H9 (cell line): ENCODE data around the gene RPS6KA1. TPM values are rescaled to one million over a fixed set of nuclear protein-coding genes. Genes with fewer than 3 reads are reported as not detected.

Experiments used
- DNase-seq: peaks from one replicate; pipeline ENCODE4 v3.0.0-alpha.2; 2017
- H2AFZ ChIP-seq: one replicate; pipeline ENCODE4 v1.6.1; 2013; ENCODE audit warnings: mild to moderate bottlenecking, low read length, control low read depth, moderate library complexity
- H2AK5ac ChIP-seq: 2 replicates; pipeline ENCODE4 v1.6.1; 2013; ENCODE audit warnings: low read length, control low read depth, mixed read lengths; ENCODE audit not compliant: insufficient read length
- H2BK120ac ChIP-seq: one replicate; pipeline ENCODE4 v1.6.1; 2013; ENCODE audit warnings: low read depth, mild to moderate bottlenecking, low read length, control low read depth, inconsistent platforms; ENCODE audit not compliant: poor library complexity, severe bottlenecking
- H2BK12ac ChIP-seq: 2 replicates; pipeline ENCODE4 v1.6.1; 2013; ENCODE audit warnings: low read length, control low read depth, mixed read lengths, low read depth; ENCODE audit not compliant: insufficient read length
- H2BK15ac ChIP-seq: 2 replicates; pipeline ENCODE4 v1.6.1; 2013; ENCODE audit warnings: low read depth, low read length, control low read depth
- H2BK20ac ChIP-seq: one replicate; pipeline ENCODE4 v1.6.1; 2013; ENCODE audit warnings: low read depth, mild to moderate bottlenecking, low read length, control low read depth, inconsistent platforms; ENCODE audit not compliant: poor library complexity, severe bottlenecking
- H2BK5ac ChIP-seq: 2 replicates; pipeline ENCODE4 v1.6.1; 2013; ENCODE audit warnings: low read length, control low read depth, mixed read lengths; ENCODE audit not compliant: insufficient read length
- H3K14ac ChIP-seq: 2 replicates; pipeline ENCODE4 v1.6.1; 2013; ENCODE audit warnings: low read length, control low read depth; ENCODE audit not compliant: insufficient read depth
- H3K18ac ChIP-seq: 2 replicates; pipeline ENCODE4 v1.6.1; 2013; ENCODE audit warnings: low read depth, mild to moderate bottlenecking, mixed read lengths, low read length, control low read depth; ENCODE audit not compliant: insufficient read length
- H3K23ac ChIP-seq: 2 replicates; pipeline ENCODE4 v1.6.1; 2013; ENCODE audit warnings: low read length, control low read depth, mixed read lengths, low read depth; ENCODE audit not compliant: insufficient read length
- H3K23me2 ChIP-seq: 2 replicates; pipeline ENCODE4 v1.6.1; 2013; ENCODE audit warnings: low read depth, mild to moderate bottlenecking, mixed read lengths, low read length, control low read depth; ENCODE audit not compliant: insufficient read length, poor library complexity, severe bottlenecking
- H3K27ac ChIP-seq: 2 replicates; pipeline ENCODE4 v1.5.1; 2013; ENCODE audit warnings: low read length, control low read depth, mixed read lengths, low read depth; ENCODE audit not compliant: insufficient read length
- H3K27me3 ChIP-seq: 2 replicates; pipeline ENCODE4 v1.6.1; 2013; ENCODE audit warnings: low read length, control low read depth, inconsistent platforms; ENCODE audit not compliant: insufficient read depth
- H3K4ac ChIP-seq: 2 replicates; pipeline ENCODE4 v1.6.1; 2013; ENCODE audit warnings: low read depth, mild to moderate bottlenecking, control low read depth, inconsistent platforms, low read length, moderate library complexity
- H3K4me1 ChIP-seq: 2 replicates; pipeline ENCODE4 v1.6.1; 2013; ENCODE audit warnings: low read length, control low read depth, inconsistent platforms; ENCODE audit not compliant: insufficient read depth
- H3K4me2 ChIP-seq: 2 replicates; pipeline ENCODE4 v1.6.1; 2013; ENCODE audit warnings: low read length, control low read depth, mixed read lengths; ENCODE audit not compliant: insufficient read length, insufficient read depth
- H3K56ac ChIP-seq: 2 replicates; pipeline ENCODE4 v1.6.1; 2013; ENCODE audit warnings: low read depth, mild to moderate bottlenecking, mixed read lengths, low read length, control low read depth; ENCODE audit not compliant: insufficient read length
- H3K79me1 ChIP-seq: 2 replicates; pipeline ENCODE4 v1.6.1; 2013; ENCODE audit warnings: low read depth, mild to moderate bottlenecking, moderate library complexity, low read length, control low read depth, inconsistent platforms; ENCODE audit not compliant: insufficient read depth, poor library complexity, severe bottlenecking
- H3K79me2 ChIP-seq: 2 replicates; pipeline ENCODE4 v1.6.1; 2013; ENCODE audit warnings: low read length, control low read depth, inconsistent platforms; ENCODE audit not compliant: insufficient read depth
- H3K9ac ChIP-seq: 2 replicates; pipeline ENCODE4 v1.6.1; 2013; ENCODE audit warnings: low read length, control low read depth, mixed read lengths; ENCODE audit not compliant: insufficient read length; ENCODE audit errors: extremely low read depth
- H3K9me3 ChIP-seq: one replicate; pipeline ENCODE4 v1.6.1; 2013; ENCODE audit warnings: low read depth, low read length, inconsistent platforms; ENCODE audit not compliant: control insufficient read depth
- H3T11ph ChIP-seq: one replicate; pipeline ENCODE4 v1.6.1; 2013; ENCODE audit warnings: mild to moderate bottlenecking, low read length, control low read depth, inconsistent platforms
- H4K20me1 ChIP-seq: one replicate; pipeline ENCODE4 v1.6.1; 2013; ENCODE audit not compliant: control insufficient read depth, insufficient read length, insufficient read depth
- H4K5ac ChIP-seq: 2 replicates; pipeline ENCODE4 v1.6.1; 2013; ENCODE audit warnings: low read depth, mild to moderate bottlenecking, mixed read lengths, low read length, control low read depth; ENCODE audit not compliant: insufficient read length
- H4K8ac ChIP-seq: replicated peaks from 2 replicates; pipeline ENCODE4 v1.6.1; 2013; ENCODE audit warnings: low read length, control low read depth, mixed read lengths, low read depth; ENCODE audit not compliant: insufficient read length
- H4K91ac ChIP-seq: 2 replicates; pipeline ENCODE4 v1.6.1; 2013; ENCODE audit warnings: low read depth, mild to moderate bottlenecking, moderate library complexity, mixed read lengths, low read length, control low read depth; ENCODE audit not compliant: insufficient read length
- H3K27ac Mint-ChIP-seq, 3 experiments: 2 replicates in 2 of 3; 3 replicates in 1 of 3; pipeline ENCODE4 v1.8.0; 2020 to 2021; ENCODE audit warnings: mixed read lengths in 3 of 3, mild to moderate bottlenecking in 1 of 3, moderate library complexity in 1 of 3
- H3K27me3 Mint-ChIP-seq: 2 replicates; pipeline ENCODE4 v1.8.0; 2021; ENCODE audit warnings: low read depth, mild to moderate bottlenecking, moderate library complexity, mixed read lengths
- H3K36me3 Mint-ChIP-seq, 3 experiments: 2 replicates in 2 of 3; 3 replicates in 1 of 3; pipeline ENCODE4 v1.8.0; 2020 to 2021; ENCODE audit warnings: low read depth in 3 of 3, mixed read lengths in 3 of 3; ENCODE audit not compliant: insufficient read depth in 1 of 3
- H3K4me1 Mint-ChIP-seq, 2 experiments: 2 replicates each; pipeline ENCODE4 v1.8.0; 2020; ENCODE audit warnings: mixed read lengths in 2 of 2
- H3K4me3 Mint-ChIP-seq, 2 experiments: 2 replicates in 1 of 2; 3 replicates in 1 of 2; pipeline ENCODE4 v1.8.0; 2020 to 2021; ENCODE audit warnings: mild to moderate bottlenecking in 2 of 2, mixed read lengths in 2 of 2, moderate library complexity in 1 of 2
- H3K9me3 Mint-ChIP-seq, 2 experiments: 2 replicates in 1 of 2; 3 replicates in 1 of 2; pipeline ENCODE4 v1.8.0; 2020; ENCODE audit warnings: mild to moderate bottlenecking in 2 of 2, mixed read lengths in 2 of 2, moderate library complexity in 1 of 2
- WGBS: extraction: QIAGEN DNeasy Blood & Tissue Kit; methylation state at CpG from one replicate; pipeline ENCODE4 v1.1.7; 2013; ENCODE audit warnings: missing lambda C conversion rate, low lambda C conversion rate, mixed read lengths; ENCODE audit not compliant: insufficient read length; ENCODE audit errors: extremely low coverage; 5-methylcytosine and 5-hydroxymethylcytosine counted together
- microRNA-seq: library from miRNA; unstranded; fragments of <30 nt; microRNA quantifications from one replicate; pipeline ENCODE4, GENCODE V29; 2020; ENCODE audit warnings: borderline microRNAs expressed
- total RNA-seq: library from RNA; stranded (reverse); gene quantifications from 2 replicates; pipeline ENCODE4 v1.2.1, GENCODE V29; 2021
- TF ChIP-seq, protein P1 (sequence below): fragments of 200-600 bp; sonication (generic); conservative IDR thresholded peaks from 3 replicates; pipeline ENCODE4 v1.8.0; 2021; ENCODE audit warnings: antibody characterized with exemption, mild to moderate bottlenecking

The RPS6KA1 gene
- total RNA-seq, 1 experiment from 2014 or later: 45.3 TPM

DNA sequence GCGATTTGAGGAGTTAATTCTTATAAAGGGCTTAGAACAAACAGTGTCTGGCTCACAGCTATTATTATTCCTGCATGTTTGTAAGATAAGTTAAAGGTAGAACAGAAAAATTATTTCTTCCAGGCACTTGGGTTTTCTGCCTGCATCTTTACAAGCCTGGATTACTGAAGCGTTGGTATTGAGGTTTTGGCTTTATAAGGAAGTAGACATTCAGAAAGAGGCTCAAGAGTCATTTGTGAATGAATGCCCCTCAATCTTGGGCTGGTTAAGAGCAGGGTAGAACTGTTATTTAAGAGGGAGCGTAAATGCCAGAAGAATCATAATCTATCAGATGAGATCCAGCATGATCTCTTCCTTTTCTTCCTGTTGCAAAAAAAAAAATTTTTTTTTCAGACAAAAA, 89.0 kb downstream of the RPS6KA1 start:
- no peak overlapping the region for H3K27ac ChIP-seq
- peak overlapping the region; percentile 20 for H3K4me2 ChIP-seq
- no peaks in the 10 kb centered on the region for H3K79me2 ChIP-seq

More for the DNA sequence above, 89.0 kb downstream of the RPS6KA1 start:
- Histone ChIP-seq H3K79me1 (no peaks in the 10 kb centered on the region), H2BK20ac (no peak overlapping the region), H2BK12ac (no peak overlapping the region), H3K4ac (no peak overlapping the region), H2AFZ (no peak overlapping the region), H2BK5ac (no peak overlapping the region), H4K5ac (no peak overlapping the region), H3K4me1 (peaks cover 5% of the 10 kb centered on the region; the same call in 1 of the 2 replicates), H4K91ac (no peak overlapping the region), H4K8ac (no peak overlapping the region), H3K56ac (no peak overlapping the region), H2BK120ac (no peak overlapping the region), H3K9me3 (no peaks in the 10 kb centered on the region), H3K23ac (no peak overlapping the region), H2BK15ac (no peak overlapping the region), H3K9ac (no peak overlapping the region), H3K27me3 (no peaks in the 10 kb centered on the region; the same call in 1 of the 2 replicates), H2AK5ac (no peak overlapping the region), H3K23me2 (peaks cover 15% of the 10 kb centered on the region), H3T11ph (no peak overlapping the region), H4K20me1 (no peaks in the 10 kb centered on the region), H3K14ac (no peak overlapping the region), H3K18ac (no peak overlapping the region)
- DNase-seq: no peak
- Mint-ChIP-seq H3K4me1 (peaks cover 38 to 43% of the 10 kb centered on the region in 2 experiments), H3K9me3 (no peaks in the 10 kb centered on the region; a peak in 2 of 5 replicates), H3K36me3 (no peaks in the 10 kb centered on the region), H3K27me3 (peaks cover 3% of the 10 kb centered on the region; the same call in 1 of the 2 replicates), H3K27ac (peak overlapping the region in 1 of 3 experiments; percentile 93; a peak in 2 of 7 replicates), H3K4me3 (peak overlapping the region; percentile 70 to 89)
- no CpG with 5 or more reads among the region's 3 CpGs for WGBS
- TF ChIP-seq, protein P1, sequence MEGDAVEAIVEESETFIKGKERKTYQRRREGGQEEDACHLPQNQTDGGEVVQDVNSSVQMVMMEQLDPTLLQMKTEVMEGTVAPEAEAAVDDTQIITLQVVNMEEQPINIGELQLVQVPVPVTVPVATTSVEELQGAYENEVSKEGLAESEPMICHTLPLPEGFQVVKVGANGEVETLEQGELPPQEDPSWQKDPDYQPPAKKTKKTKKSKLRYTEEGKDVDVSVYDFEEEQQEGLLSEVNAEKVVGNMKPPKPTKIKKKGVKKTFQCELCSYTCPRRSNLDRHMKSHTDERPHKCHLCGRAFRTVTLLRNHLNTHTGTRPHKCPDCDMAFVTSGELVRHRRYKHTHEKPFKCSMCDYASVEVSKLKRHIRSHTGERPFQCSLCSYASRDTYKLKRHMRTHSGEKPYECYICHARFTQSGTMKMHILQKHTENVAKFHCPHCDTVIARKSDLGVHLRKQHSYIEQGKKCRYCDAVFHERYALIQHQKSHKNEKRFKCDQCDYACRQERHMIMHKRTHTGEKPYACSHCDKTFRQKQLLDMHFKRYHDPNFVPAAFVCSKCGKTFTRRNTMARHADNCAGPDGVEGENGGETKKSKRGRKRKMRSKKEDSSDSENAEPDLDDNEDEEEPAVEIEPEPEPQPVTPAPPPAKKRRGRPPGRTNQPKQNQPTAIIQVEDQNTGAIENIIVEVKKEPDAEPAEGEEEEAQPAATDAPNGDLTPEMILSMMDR: no peak

Small RNA genes within 50 kb of the gene (microRNA-seq; reads per million reads assigned to microRNA genes)
- not detected for gene MIR1976

Other genes starting within 250 kb of the RPS6KA1 start
- 86.2 and 86.3 TPM in 2 replicates for gene SH3BGRL3, start 249.7 kb upstream of the RPS6KA1 start, total RNA-seq
- 13.1 and 13.7 TPM in 2 replicates for gene UBXN11, start 223.1 kb upstream of the RPS6KA1 start, total RNA-seq
- gene CD52, start 211.8 kb upstream of the RPS6KA1 start, total RNA-seq: 3.8 and 4.1 TPM in 2 replicates
- gene CRYBG2, start 175.6 kb upstream of the RPS6KA1 start, total RNA-seq: 11.8 and 12.8 TPM in 2 replicates
- not detected in 2 replicates for gene ZNF683, start 157.0 kb upstream of the RPS6KA1 start, total RNA-seq
- gene LIN28A, start 118.9 kb upstream of the RPS6KA1 start, total RNA-seq: 1,267 and 1,289 TPM in 2 replicates
- 49.8 and 61.2 TPM in 2 replicates for gene DHDDS, start 97.4 kb upstream of the RPS6KA1 start, total RNA-seq
- gene HMGN2, start 57.3 kb upstream of the RPS6KA1 start, total RNA-seq: 622 and 626 TPM in 2 replicates
- gene ARID1A, start 166.3 kb downstream of the RPS6KA1 start, total RNA-seq: 133 and 147 TPM in 2 replicates